ENCODE data around the gene P2RX2.

Gene P2RX2

DNA sequence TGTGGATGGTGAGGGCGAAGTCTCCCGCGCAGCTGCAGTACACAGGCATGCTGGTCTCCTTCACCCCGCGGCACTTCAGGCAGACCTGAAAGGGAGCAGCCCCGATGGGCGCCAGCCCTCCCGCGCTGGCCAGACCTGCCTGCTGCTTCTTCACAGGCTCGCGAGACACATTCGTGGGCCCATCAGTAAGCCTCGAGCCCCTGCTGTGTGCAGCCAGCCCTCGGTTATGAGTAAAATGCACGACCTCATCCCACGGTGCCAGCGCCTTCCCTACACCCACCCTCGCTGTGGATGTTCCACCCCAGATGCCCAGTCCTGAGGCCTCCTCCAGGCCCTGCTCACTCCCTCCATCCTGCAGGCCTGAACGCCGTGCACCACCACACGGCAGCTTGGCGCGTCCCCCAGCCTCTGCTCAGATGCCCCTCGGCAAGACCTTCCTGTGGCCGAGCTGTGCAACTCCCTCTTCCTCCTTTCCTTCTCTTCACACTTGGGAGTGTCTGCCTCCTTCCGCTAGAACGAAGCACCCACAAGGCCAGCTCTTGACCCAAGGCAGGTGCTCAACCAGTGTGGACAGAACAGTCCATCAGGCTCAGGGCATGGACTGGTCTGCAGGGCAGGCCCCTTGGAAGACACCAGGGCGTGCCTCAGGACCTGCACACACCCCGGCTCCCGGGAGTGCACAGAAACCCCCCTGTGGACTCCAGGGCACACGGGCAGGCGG lies 6.5 kb downstream of the P2RX2 start:
- H3K18ac ChIP-seq (ENCODE audit: low read length) = no peak overlapping the region
- H2BK120ac ChIP-seq (ENCODE audit: low read depth, low read length) = no peak overlapping the region
- peak overlapping the region; percentile 30 for H3K9ac ChIP-seq (ENCODE audit: low read depth, low read length, poor library complexity)
- H2AFZ ChIP-seq (ENCODE audit: low read length) = no peak overlapping the region
- H3K9me3 ChIP-seq (replicated peaks in 1 of 2; ENCODE audit: control insufficient read depth in 2 of 2, insufficient read depth in 1 of 2, low read depth in 1 of 2, low read length in 2 of 2) = no peaks in the 10 kb centered on the region
- no peak overlapping the region for H4K8ac ChIP-seq (ENCODE audit: low read depth, low read length)
- no peak overlapping the region for H3K4me3 ChIP-seq (ENCODE audit: low read length in 2 of 2)
- H3K14ac ChIP-seq (ENCODE audit: low read length) = no peak overlapping the region
- no peak overlapping the region for H3K23ac ChIP-seq (ENCODE audit: low read depth, low read length, poor library complexity)
- H3K4me1 ChIP-seq (ENCODE audit: control insufficient read depth in 2 of 2, insufficient read depth in 1 of 2, low read depth in 1 of 2, low read length in 2 of 2) = peaks cover 5 to 6% of the 10 kb centered on the region in 2 donors
- H3K27ac ChIP-seq (replicated peaks; ENCODE audit: low read length) = no peak overlapping the region
- H3K36me3 ChIP-seq (replicated peaks in 1 of 2; ENCODE audit: control insufficient read depth in 2 of 2, insufficient read depth in 2 of 2, low read length in 2 of 2) = peaks cover 32 to 67% of the 10 kb centered on the region in 2 donors
- no peak for DNase-seq (ENCODE audit: low spot score)
- no CpG with 5 or more reads among the region's 32 CpGs for WGBS, 2 donors (ENCODE audit: extremely low coverage in 2 of 2, insufficient read length in 2 of 2, insufficient replicate concordance in 1 of 2)
- H2BK15ac ChIP-seq (ENCODE audit: low read length) = no peak overlapping the region
- H2BK5ac ChIP-seq (ENCODE audit: low read length) = no peak overlapping the region
- H3K4ac ChIP-seq (ENCODE audit: low read length) = no peak overlapping the region
- peaks cover 0 to 11% (median 5%) of the 10 kb centered on the region in 3 experiments for H3K27me3 ChIP-seq (ENCODE audit: control insufficient read depth in 3 of 3, insufficient read depth in 3 of 3, low read depth in 1 of 3, low read length in 3 of 3)
- H3K4me2 ChIP-seq (ENCODE audit: insufficient read depth, low read length, poor library complexity, severe bottlenecking) = no peak overlapping the region
- no peaks in the 10 kb centered on the region for H3K79me1 ChIP-seq (ENCODE audit: low read depth, low read length)
- H2BK12ac ChIP-seq (ENCODE audit: low read length) = no peak overlapping the region
- no peak overlapping the region for H4K91ac ChIP-seq (ENCODE audit: low read depth, low read length, poor library complexity)
- no peak overlapping the region for H2AK5ac ChIP-seq (ENCODE audit: low read depth, low read length)

DNA sequence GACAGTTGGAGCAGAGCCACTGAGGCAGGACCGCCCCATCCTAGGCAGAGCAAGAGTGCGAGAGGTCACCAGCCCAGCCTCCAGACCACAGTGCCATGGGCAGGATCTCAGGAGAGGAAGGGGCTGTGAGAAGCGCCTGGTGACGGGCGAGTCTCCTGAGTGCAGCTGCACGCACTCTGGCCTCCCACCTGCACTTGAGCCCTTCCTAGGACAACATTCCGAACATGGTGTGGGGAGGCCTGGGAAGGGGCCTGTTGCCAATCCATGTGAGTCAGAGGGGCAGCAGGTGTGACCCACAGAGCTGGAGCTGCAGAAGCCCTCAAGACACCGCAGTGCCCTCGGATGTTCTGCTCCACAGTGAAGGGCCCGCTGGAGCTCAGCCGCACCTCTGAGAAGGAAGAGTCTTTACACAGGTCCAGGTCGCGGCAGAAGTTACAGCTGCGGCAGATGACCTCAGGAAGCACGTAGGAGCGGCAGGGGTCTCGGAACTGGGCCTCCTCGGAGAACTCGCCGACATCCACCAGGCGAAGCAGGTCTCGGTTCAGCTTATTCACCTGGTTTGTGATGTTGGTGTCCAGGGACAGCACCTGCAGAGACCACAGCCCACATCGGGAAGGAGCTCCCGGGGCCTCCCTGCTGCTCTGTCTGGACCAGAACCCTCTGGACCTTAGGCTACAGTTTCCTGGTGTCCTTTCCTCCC lies 7.3 kb downstream of the P2RX2 start:
- Histone ChIP-seq H4K8ac (ENCODE audit: low read depth, low read length) (no peak overlapping the region), H3K23ac (ENCODE audit: low read depth, low read length, poor library complexity) (no peak overlapping the region), H3K79me1 (ENCODE audit: low read depth, low read length) (no peaks in the 10 kb centered on the region), H2BK120ac (ENCODE audit: low read depth, low read length) (no peak overlapping the region), H3K18ac (ENCODE audit: low read length) (no peak overlapping the region), H2BK5ac (ENCODE audit: low read length) (no peak overlapping the region), H3K27me3 (ENCODE audit: control insufficient read depth in 3 of 3, insufficient read depth in 3 of 3, low read depth in 1 of 3, low read length in 3 of 3) (peaks cover 0 to 3% (median 0%) of the 10 kb centered on the region in 3 experiments), H2BK12ac (ENCODE audit: low read length) (no peak overlapping the region), H4K91ac (ENCODE audit: low read depth, low read length, poor library complexity) (no peak overlapping the region), H3K4ac (ENCODE audit: low read length) (peak overlapping the region; percentile 28), H3K4me2 (ENCODE audit: insufficient read depth, low read length, poor library complexity, severe bottlenecking) (no peak overlapping the region), H3K9me3 (replicated peaks in 1 of 2; ENCODE audit: control insufficient read depth in 2 of 2, insufficient read depth in 1 of 2, low read depth in 1 of 2, low read length in 2 of 2) (no peaks in the 10 kb centered on the region), H3K9ac (ENCODE audit: low read depth, low read length, poor library complexity) (no peak overlapping the region), H3K4me1 (ENCODE audit: control insufficient read depth in 2 of 2, insufficient read depth in 1 of 2, low read depth in 1 of 2, low read length in 2 of 2) (peaks cover 5 to 6% of the 10 kb centered on the region in 2 donors), H3K4me3 (ENCODE audit: low read length in 2 of 2) (peak overlapping the region in 1 of 2 donors; percentile 15), H2AFZ (ENCODE audit: low read length) (no peak overlapping the region), H3K27ac (replicated peaks; ENCODE audit: low read length) (no peak overlapping the region), H2AK5ac (ENCODE audit: low read depth, low read length) (no peak overlapping the region), H3K36me3 (replicated peaks in 1 of 2; ENCODE audit: control insufficient read depth in 2 of 2, insufficient read depth in 2 of 2, low read length in 2 of 2) (peaks cover 36 to 75% of the 10 kb centered on the region in 2 donors), H2BK15ac (ENCODE audit: low read length) (no peak overlapping the region), H3K14ac (ENCODE audit: low read length) (no peak overlapping the region)
- no CpG with 5 or more reads among the region's 24 CpGs for WGBS, 2 donors (ENCODE audit: extremely low coverage in 2 of 2, insufficient read length in 2 of 2, insufficient replicate concordance in 1 of 2)
- no peak for DNase-seq (ENCODE audit: low spot score)

DNA sequence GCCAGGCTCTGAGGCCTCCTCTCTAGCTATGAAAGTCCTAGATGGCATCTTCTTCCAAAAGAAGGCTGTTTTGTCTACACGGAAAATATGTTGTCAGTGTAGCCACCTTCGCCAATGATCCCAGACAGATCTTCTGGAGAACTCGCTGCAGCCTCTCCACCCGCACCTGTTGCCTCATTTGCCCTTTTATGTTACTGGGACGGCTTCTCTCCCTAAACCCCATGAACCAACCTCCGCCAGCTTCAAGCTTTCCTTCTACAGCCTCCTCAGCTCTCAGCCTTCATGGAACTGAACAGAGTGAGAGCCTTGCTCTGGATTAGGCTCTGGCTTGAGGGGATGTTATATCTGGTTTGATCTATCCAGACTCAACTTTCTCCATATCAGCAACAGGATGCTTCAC lies 10.8 kb downstream of the P2RX2 start:
- Histone ChIP-seq H3K18ac (ENCODE audit: low read length) (no peak overlapping the region), H3K36me3 (replicated peaks in 1 of 2; ENCODE audit: control insufficient read depth in 2 of 2, insufficient read depth in 2 of 2, low read length in 2 of 2) (peaks cover 56 to 95% of the 10 kb centered on the region in 2 donors)
- no CpG with 5 or more reads among the region's 6 CpGs for WGBS, 2 donors (ENCODE audit: extremely low coverage in 2 of 2, insufficient read length in 2 of 2, insufficient replicate concordance in 1 of 2)

DNA sequence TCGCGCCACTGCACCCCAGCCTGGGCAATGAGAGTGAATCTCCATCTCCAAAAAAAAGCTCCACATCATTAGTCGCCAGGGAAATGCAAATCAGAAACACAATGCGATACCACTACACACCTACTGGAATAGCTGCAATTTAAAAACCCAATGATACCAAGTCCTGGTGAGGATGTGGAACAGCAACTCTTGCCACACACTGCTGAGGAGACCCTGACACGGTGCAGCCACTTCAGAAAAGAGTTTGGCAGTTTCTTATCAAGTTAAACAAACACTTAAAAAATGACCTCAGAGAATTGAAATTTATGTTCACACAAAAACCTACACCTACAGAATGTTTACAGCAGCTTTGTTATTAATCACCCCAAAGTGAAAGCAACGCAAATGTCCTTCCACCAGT lies 12.1 kb downstream of the P2RX2 start:
- H3K18ac ChIP-seq (ENCODE audit: low read length) = no peak overlapping the region
- peaks cover 4% of the 10 kb centered on the region for H3K79me1 ChIP-seq (ENCODE audit: low read depth, low read length)
- H3K14ac ChIP-seq (ENCODE audit: low read length) = no peak overlapping the region
- H3K9ac ChIP-seq (ENCODE audit: low read depth, low read length, poor library complexity) = no peak overlapping the region
- no peak overlapping the region for H3K4ac ChIP-seq (ENCODE audit: low read length)
- no peak for DNase-seq (ENCODE audit: low spot score)
- peaks cover 58 to 95% of the 10 kb centered on the region in 2 donors for H3K36me3 ChIP-seq (replicated peaks in 1 of 2; ENCODE audit: control insufficient read depth in 2 of 2, insufficient read depth in 2 of 2, low read length in 2 of 2)
- H2AFZ ChIP-seq (ENCODE audit: low read length) = no peak overlapping the region
- H3K4me1 ChIP-seq (ENCODE audit: control insufficient read depth in 2 of 2, insufficient read depth in 1 of 2, low read depth in 1 of 2, low read length in 2 of 2) = peaks cover 0 to 3% of the 10 kb centered on the region in 2 donors
- WGBS, 2 donors (ENCODE audit: extremely low coverage in 2 of 2, insufficient read length in 2 of 2, insufficient replicate concordance in 1 of 2) = no CpG with 5 or more reads among the region's 6 CpGs
- H4K8ac ChIP-seq (ENCODE audit: low read depth, low read length) = no peak overlapping the region
- H3K27me3 ChIP-seq (ENCODE audit: control insufficient read depth in 3 of 3, insufficient read depth in 3 of 3, low read depth in 1 of 3, low read length in 3 of 3) = no peaks in the 10 kb centered on the region
- no peak overlapping the region for H3K4me2 ChIP-seq (ENCODE audit: insufficient read depth, low read length, poor library complexity, severe bottlenecking)
- no peak overlapping the region for H3K27ac ChIP-seq (replicated peaks; ENCODE audit: low read length)
- H2BK15ac ChIP-seq (ENCODE audit: low read length) = no peak overlapping the region
- H3K9me3 ChIP-seq (replicated peaks in 1 of 2; ENCODE audit: control insufficient read depth in 2 of 2, insufficient read depth in 1 of 2, low read depth in 1 of 2, low read length in 2 of 2) = no peaks in the 10 kb centered on the region
- H3K4me3 ChIP-seq (ENCODE audit: low read length in 2 of 2) = no peak overlapping the region
- no peak overlapping the region for H3K23ac ChIP-seq (ENCODE audit: low read depth, low read length, poor library complexity)
- H2BK5ac ChIP-seq (ENCODE audit: low read length) = no peak overlapping the region
- H2AK5ac ChIP-seq (ENCODE audit: low read depth, low read length) = no peak overlapping the region
- no peak overlapping the region for H4K91ac ChIP-seq (ENCODE audit: low read depth, low read length, poor library complexity)
- H2BK12ac ChIP-seq (ENCODE audit: low read length) = no peak overlapping the region
- no peak overlapping the region for H2BK120ac ChIP-seq (ENCODE audit: low read depth, low read length)

More for the DNA sequence above, 10.8 kb downstream of the P2RX2 start:
- Histone ChIP-seq H2BK120ac (ENCODE audit: low read depth, low read length) (no peak overlapping the region), H2BK12ac (ENCODE audit: low read length) (no peak overlapping the region), H3K79me1 (ENCODE audit: low read depth, low read length) (no peaks in the 10 kb centered on the region), H3K9ac (ENCODE audit: low read depth, low read length, poor library complexity) (no peak overlapping the region), H3K9me3 (replicated peaks in 1 of 2; ENCODE audit: control insufficient read depth in 2 of 2, insufficient read depth in 1 of 2, low read depth in 1 of 2, low read length in 2 of 2) (no peaks in the 10 kb centered on the region), H2BK15ac (ENCODE audit: low read length) (no peak overlapping the region), H2BK5ac (ENCODE audit: low read length) (no peak overlapping the region), H3K4me2 (ENCODE audit: insufficient read depth, low read length, poor library complexity, severe bottlenecking) (no peak overlapping the region), H3K4ac (ENCODE audit: low read length) (no peak overlapping the region), H4K8ac (ENCODE audit: low read depth, low read length) (no peak overlapping the region), H3K4me3 (ENCODE audit: low read length in 2 of 2) (no peak overlapping the region), H3K27me3 (ENCODE audit: control insufficient read depth in 3 of 3, insufficient read depth in 3 of 3, low read depth in 1 of 3, low read length in 3 of 3) (no peaks in the 10 kb centered on the region), H3K4me1 (ENCODE audit: control insufficient read depth in 2 of 2, insufficient read depth in 1 of 2, low read depth in 1 of 2, low read length in 2 of 2) (peaks cover 0 to 2% of the 10 kb centered on the region in 2 donors), H2AFZ (ENCODE audit: low read length) (no peak overlapping the region), H4K91ac (ENCODE audit: low read depth, low read length, poor library complexity) (no peak overlapping the region), H3K27ac (replicated peaks; ENCODE audit: low read length) (no peak overlapping the region), H2AK5ac (ENCODE audit: low read depth, low read length) (no peak overlapping the region), H3K23ac (ENCODE audit: low read depth, low read length, poor library complexity) (no peak overlapping the region), H3K14ac (ENCODE audit: low read length) (no peak overlapping the region)
- no peak for DNase-seq (ENCODE audit: low spot score)
